ENCODE measurements around the gene ZNF550. TPM values are rescaled to one million over a fixed set of nuclear protein-coding genes. Genes with fewer than 3 reads are reported as not detected.

Gene ZNF550
- total RNA-seq = 4.8 and 8.4 TPM in 2 replicates
- 2.0 and 2.5 TPM in 2 replicates for polyA plus RNA-seq
- polyA plus RNA-seq (2011; cell fraction: cytosol; rRNA removed) = 2.5 and 2.8 TPM in 2 replicates
- 7.7 and 7.9 TPM in 2 replicates for polyA plus RNA-seq (2011; cell fraction: nucleus; rRNA removed)
- 2.4 and 2.8 TPM in 2 replicates for polyA plus RNA-seq (2012)
- 7.6 and 9.7 TPM in 2 replicates for polyA minus RNA-seq
- polyA minus RNA-seq (2011; cell fraction: cytosol; rRNA and poly(A)+ RNA removed) = 1.7 TPM
- 5.6 and 5.9 TPM in 2 replicates for polyA minus RNA-seq (2011; cell fraction: nucleus; rRNA and poly(A)+ RNA removed)
- Bru-seq, nascent RNA = percentile 50 among the genes with signal in this experiment
- percentile 38 among the genes with signal in this experiment for BruChase-seq, experiment 1, labeled RNA remaining after a 6-hour chase
- BruChase-seq, experiment 2, labeled RNA remaining after a 2-hour chase = percentile 46 among the genes with signal in this experiment
- long read RNA-seq, full-length matches to known transcripts = 7 of 13 reads
- long read RNA-seq, partial matches to known transcripts = 2 of 13 reads
- long read RNA-seq, other reads (novel, unspliced or antisense) = 4 of 13 reads

DNA sequence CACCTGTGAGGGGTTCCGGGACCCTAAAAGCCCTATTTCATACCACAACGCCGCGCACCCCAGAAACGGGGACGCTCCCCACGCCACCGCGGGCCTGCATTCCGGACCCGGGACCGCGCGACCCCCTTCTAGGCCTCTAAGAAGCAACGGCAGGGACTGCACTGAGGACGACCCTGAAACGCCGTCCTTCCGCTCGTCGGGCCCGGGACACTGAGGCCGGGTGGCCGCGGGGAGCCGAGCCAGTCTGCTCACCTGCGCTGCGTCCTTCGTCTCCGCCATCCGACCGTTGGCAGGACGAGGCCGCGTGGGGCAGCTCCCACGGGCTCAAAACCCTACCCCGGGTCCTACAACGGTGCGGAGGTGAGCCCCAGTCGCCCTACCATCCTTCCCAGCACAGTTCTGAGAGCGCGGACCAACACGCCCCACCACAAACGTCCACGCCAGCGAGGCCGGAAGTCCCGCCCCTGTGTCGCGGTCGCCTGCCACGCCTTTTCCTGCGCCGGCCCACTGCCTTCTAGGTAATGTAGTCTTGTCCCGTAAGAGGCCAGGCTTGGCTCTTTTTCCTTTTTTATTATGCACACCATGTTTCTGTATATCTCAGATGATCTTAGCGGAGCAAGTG is at the start of gene ZNF550:
TSS of gene ZNF550 (minus strand) at position 460 of the 622 bp plus-strand sequence. CDS start at position 279, 181 bp downstream.
- dilution Hi-C loops (cut with MboI; ENCODE audit: extremely low pct_ligation_motif_present, low sequenced_read_pairs) = no loop called here
- POLR2A ChIA-PET = no interaction called here
- H3K79me2 ChIP-seq (ENCODE audit: control insufficient read depth, insufficient read depth, low read length) = no peaks in the 10 kb centered on the region

More for the DNA sequence above, at the start of gene ZNF550:
- peak within 1 kb of the TSS; percentile 21 to 79 (median 67) for H3K4me3 ChIP-seq (replicated peaks in 1 of 3; ENCODE audit: insufficient read depth in 1 of 3, low read depth in 1 of 3, low read length in 3 of 3)
- CTCF ChIA-PET = no interaction called here
- peaks cover 0 to 9% of the 10 kb centered on the region in 2 experiments for H3K36me3 ChIP-seq (ENCODE audit: control insufficient read depth in 2 of 2, extremely low read depth in 1 of 2, insufficient read depth in 2 of 2, low read length in 2 of 2)
- peaks cover 11% of the 10 kb centered on the region for H3K4me1 ChIP-seq (ENCODE audit: control insufficient read depth, extremely low read depth, insufficient read depth, low read length)
- no peak within 1 kb of the TSS for H3K27ac ChIP-seq (ENCODE audit: insufficient read depth, low read depth, low read length)
- TF ChIP-seq FOS (IDR thresholded peaks at IDR 0.05; ENCODE audit: borderline replicate concordance, insufficient read depth, low read length) (no peak), EZH2 (IDR thresholded peaks at IDR 0.05; ENCODE audit: borderline replicate concordance, low read depth, low read length, severe bottlenecking) (no peak), POLR2AphosphoS5 (IDR thresholded peaks at IDR 0.05; ENCODE audit: insufficient read depth, low read depth, low read length) (peak; percentile 46), POLR2A (IDR thresholded peaks at IDR 0.05; ENCODE audit: low read depth, low read length) (peak; percentile 66)
- TF ChIP-seq, protein P1, sequence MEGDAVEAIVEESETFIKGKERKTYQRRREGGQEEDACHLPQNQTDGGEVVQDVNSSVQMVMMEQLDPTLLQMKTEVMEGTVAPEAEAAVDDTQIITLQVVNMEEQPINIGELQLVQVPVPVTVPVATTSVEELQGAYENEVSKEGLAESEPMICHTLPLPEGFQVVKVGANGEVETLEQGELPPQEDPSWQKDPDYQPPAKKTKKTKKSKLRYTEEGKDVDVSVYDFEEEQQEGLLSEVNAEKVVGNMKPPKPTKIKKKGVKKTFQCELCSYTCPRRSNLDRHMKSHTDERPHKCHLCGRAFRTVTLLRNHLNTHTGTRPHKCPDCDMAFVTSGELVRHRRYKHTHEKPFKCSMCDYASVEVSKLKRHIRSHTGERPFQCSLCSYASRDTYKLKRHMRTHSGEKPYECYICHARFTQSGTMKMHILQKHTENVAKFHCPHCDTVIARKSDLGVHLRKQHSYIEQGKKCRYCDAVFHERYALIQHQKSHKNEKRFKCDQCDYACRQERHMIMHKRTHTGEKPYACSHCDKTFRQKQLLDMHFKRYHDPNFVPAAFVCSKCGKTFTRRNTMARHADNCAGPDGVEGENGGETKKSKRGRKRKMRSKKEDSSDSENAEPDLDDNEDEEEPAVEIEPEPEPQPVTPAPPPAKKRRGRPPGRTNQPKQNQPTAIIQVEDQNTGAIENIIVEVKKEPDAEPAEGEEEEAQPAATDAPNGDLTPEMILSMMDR (IDR thresholded peaks at IDR 0.05; ENCODE audit: extremely low read depth in 1 of 2, insufficient read depth in 1 of 2, low read depth in 1 of 2, low read length in 2 of 2) = no peak
- TF ChIP-seq, protein P2, sequence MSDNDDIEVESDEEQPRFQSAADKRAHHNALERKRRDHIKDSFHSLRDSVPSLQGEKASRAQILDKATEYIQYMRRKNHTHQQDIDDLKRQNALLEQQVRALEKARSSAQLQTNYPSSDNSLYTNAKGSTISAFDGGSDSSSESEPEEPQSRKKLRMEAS (IDR thresholded peaks at IDR 0.05; ENCODE audit: insufficient read depth, insufficient read length) = no peak
- no peaks in the 10 kb centered on the region for H3K9me1 ChIP-seq (replicated peaks; ENCODE audit: control insufficient read depth, extremely low read depth, insufficient read depth, low read length)
- peak within 1 kb of the TSS; percentile 88 for H2AFZ ChIP-seq (ENCODE audit: low read depth, low read length)
- no peaks in the 10 kb centered on the region for H3K27me3 ChIP-seq (ENCODE audit: control insufficient read depth in 2 of 2, insufficient read depth in 2 of 2, low read length in 2 of 2)
- peak; percentile 91 for FAIRE-seq
- TSS peak; percentile 59 for BruUV-seq (replicated peaks)
- H3K4me2 ChIP-seq (ENCODE audit: insufficient read depth, low read length) = peak within 1 kb of the TSS; percentile 69
- no peaks in the 10 kb centered on the region for H4K20me1 ChIP-seq (replicated peaks; ENCODE audit: control insufficient read depth, extremely low read depth, insufficient read depth, low read length)
- intact Hi-C loops (cut with micrococcal nuclease) = loop anchor here (10.0 kb wide), 1 partner anchor 145 kb away; the partner anchor contains the start of gene ZNF17
- DNase-seq (ENCODE audit: low read depth, low spot score) = peak; percentile 88
- peak within 1 kb of the TSS; percentile 41 for H3K9ac ChIP-seq (replicated peaks; ENCODE audit: extremely low read depth, insufficient read depth, low read length)
- no peaks in the 10 kb centered on the region for H3K9me3 ChIP-seq (replicated peaks; ENCODE audit: control insufficient read depth, insufficient read depth, low read length)

Measured in endothelial cell of umbilical vein (primary cell).